SKM-1 treated with dmso at 0.1 percent for 144 hours (cell line): ENCODE data around the gene SLC10A7.
A peak's percentile ranks its signal among the peaks of the same experiment; 100 is the strongest.

Source experiments
- DNase-seq: peaks from one replicate; lab custom pipeline; 2025; ENCODE audit not compliant: unreplicated experiment; lab: John Stamatoyannopoulos, UW

SLC10A7 gene, protein sequence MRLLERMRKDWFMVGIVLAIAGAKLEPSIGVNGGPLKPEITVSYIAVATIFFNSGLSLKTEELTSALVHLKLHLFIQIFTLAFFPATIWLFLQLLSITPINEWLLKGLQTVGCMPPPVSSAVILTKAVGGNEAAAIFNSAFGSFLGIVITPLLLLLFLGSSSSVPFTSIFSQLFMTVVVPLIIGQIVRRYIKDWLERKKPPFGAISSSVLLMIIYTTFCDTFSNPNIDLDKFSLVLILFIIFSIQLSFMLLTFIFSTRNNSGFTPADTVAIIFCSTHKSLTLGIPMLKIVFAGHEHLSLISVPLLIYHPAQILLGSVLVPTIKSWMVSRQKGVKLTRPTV

DNA sequence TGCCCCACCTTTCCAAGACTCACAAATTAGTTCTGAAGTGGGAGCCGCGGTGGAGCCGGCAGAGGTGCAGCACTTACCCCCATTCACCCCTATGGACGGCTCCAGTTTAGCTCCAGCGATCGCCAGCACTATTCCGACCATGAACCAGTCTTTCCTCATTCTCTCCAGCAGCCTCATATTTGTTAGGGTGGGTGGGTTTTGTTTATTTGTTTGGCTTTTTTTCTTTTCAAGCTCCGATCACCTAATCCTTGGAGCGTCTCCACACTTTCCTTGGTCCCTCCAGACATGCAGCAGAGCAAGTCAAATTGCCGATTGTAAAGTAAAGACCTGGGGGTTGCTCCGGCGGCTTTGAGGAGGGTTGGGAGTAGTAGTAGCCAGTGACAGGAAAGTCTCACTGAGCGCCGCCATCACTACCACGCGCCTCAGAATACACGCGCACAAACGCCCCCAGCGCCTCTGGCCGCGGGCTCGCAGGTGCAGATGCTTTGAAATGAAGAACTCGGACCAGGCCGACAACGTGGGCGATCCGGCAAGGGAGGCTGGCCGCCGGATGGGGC, at the start of gene SLC10A7:
Gene SLC10A7 (minus strand): TSS at position 400 of the 557 bp plus-strand sequence. CDS start 223 bp downstream, at position 177.
- peak; percentile 76 for DNase-seq

DNA sequence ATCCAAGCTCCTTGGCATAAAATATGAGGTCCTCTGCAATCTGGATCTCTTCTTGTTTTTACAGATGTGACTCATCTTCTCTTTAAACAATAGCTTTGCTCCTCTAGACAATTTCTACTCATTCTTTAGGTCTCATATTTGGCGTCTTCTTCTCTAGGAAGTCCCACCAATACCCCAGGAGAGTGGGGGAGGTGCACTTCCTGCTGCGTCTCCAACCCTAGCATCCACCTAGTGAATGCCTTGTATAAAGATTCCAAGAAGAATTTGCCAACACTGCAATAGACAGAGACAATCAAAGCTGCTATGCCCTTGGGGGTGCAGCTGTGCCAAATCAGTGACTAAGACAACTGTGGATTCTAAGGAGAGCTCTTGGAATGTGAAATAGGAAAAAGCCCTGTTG, 45.7 kb upstream of the SLC10A7 start:
- DNase-seq, result no peak

DNA sequence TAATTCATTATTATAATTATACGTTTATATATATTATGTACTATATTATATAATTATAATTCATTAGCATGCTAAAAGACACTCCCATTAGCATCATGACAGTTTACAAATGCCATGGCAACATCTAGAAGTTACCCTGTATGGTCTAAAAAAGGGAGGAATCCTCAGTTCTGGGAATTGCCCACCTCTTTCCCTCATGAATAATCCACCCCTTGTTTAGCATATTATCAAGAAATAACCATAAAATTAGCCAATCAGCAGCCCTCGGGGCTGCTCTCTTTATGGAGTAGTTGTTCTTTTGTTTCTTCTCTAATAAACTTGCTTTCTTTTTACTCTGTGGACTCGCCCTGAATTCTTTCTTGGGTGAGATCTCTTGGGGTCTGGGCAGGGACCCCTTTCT, 42.8 kb upstream of the SLC10A7 start:
- no peak for DNase-seq

DNA sequence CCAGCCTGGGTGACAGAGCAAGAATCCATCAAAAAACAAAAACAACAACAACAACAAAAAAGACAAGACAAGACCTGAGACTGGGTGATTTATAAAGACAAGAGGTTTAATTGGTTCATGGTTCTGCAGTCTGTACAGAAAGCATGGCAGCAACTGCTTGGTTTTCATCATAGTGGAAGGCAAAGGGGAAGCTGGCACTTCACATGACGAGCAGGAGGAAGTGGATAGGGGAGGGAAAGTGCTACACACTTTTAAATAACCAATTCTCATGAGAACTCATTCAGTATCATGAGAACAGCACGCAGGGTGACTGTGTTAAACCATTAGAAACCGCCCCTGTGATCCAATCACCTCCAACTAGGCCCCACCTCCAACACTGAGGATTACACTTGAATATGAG, 28.4 kb upstream of the SLC10A7 start:
- DNase-seq, result peak; percentile 21

DNA sequence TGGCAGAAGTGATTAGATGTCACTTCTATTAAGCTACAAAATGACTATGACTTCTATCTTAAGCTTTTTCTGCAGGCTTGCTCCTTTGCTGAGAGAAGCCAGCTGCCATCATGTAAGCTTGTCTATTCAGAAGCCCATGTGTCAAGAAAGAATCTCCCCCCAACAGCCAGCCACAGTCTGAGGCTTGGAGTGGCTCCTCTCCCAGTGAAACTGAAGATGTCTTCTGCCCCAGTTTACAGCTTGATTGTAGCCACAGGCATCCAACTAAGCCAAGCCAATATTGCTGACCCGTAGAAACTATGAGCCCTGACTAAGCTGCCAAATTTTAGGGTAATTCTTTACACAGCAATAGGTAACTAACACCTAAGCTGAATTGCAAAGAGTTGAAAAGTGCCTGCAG, 26.7 kb upstream of the SLC10A7 start:
- DNase-seq, result no peak

DNA sequence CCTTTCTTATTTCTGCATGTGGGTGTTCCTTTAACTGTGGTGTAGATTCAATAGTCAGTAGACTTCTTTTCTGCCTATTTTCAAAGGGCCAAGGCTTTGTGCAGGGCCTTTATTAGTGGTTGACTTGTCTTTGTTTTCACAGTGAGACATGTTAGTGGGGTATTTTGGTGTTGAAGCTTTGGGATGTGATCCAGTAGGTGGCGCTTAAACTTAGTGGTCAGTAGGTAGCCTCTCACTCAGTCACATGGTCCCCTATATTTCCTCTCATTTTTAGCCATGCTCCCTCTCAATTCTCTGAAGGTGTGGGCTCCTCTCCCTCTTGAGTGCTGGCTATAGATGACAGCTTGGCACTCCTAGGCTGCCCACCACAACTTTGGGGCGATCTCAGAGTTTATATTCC, 23.4 kb upstream of the SLC10A7 start:
- DNase-seq, result peak; percentile 3

DNA sequence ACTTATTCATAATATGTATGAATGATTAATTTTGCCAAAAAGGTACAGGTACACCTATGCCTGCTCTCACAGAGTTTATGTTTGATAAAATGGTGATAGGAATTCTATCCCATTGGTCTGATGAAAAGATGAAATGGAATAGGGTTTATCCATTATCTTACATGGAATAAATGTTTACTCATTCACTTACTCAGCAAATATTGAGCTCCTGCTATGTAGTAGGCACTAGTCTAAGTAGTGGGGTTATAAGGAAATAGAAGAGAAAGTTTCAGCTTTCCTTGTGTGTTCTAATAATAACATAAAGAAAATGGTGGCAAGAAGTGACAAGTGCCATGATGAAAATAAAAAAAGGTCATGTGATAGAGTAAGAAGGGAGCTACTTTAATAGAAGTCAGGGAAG, 12.4 kb upstream of the SLC10A7 start:
- DNase-seq, result no peak

DNA sequence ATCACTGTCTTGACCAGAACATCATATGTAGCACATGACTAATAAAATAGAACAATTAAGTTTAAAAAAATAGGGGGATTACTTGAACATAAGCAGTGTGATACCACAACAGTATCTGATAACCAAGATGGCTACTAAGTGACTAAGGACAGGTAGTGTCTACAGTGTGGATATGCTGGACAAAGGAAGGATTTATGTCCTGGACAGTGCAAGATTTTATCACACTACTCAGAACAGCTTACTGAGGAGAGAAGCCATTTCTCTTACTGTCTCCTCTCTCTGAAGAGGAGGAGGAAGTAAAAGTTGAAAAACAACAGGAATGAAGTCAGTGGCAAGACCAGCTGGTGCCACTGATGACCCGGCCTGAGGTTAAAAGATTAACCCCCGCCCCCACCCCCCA, 4.0 kb upstream of the SLC10A7 start:
- no peak for DNase-seq

DNA sequence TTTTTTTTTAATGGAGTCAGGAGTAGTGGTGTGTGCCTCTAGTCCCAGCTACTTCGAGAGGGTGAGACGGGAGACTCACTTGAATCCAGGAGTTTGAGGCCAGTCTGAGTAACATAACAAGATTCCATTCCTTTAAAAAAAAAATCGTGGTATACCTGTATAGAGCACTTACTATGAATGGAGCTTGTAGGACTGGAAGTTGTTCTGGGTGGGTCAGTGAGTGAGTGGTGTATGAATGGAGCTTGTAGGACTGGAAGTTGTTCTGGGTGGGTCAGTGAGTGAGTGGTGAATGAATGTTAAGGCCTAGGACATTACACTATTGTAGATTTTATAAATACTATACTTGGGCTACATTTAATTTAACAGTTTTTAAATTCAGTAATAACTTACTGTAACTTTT, 2.9 kb upstream of the SLC10A7 start:
- DNase-seq, result no peak

DNA sequence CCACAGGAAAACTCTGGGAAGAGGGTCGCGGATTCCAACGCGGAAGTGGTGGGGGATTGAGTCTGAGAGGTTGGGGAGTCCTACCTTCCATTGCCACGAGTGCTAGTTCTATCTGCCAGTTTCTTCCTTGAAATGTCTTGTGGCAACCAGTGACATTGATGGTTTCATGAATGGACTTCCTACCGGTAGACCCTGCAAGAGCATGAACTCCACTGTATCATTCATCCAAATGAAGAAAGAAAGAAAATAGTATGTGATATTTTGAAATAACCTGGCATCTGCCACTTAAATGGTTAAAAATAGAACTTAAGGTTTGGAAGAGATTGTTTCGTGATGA, 1.1 kb upstream of the SLC10A7 start:
- peak; percentile 4 for DNase-seq

DNA sequence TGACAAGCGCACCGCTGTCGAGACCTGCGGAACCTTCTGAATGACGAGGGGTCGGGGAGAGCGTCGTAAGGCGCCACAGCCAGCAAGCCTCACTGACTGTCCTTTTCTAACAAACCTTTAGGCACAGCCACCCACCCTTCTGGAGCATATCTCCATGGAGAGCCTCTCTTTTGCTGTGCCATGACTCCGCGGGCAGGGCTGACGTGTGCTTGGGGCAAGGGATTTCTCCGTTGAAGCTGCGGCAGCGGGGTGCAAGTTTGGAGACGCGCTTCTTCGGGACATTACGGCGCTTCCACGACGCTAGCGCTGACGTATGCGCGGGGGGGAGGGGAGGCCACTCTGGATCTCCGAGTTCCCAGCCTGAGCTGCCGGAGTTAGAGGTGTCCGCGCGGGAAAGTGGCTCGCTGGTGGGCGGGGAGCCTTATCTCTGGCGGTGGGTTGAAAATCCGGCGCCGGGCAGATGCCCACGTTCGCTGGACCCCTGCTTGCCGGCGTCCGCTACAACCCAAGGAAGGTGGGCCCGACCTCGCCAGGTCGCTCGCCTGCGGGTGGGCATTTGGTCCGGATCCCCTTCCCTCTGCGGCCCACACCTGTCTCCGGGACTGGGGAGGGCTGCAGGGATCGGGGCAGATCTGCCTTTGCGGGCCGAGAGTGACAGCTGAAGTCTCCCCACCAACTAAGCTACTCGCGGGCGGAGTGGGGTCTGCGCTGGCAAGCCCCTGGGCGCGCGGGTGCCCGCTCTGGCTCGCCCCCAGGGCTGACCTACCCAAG, 543 bp upstream of the SLC10A7 start:
- peak; percentile 75 for DNase-seq

DNA sequence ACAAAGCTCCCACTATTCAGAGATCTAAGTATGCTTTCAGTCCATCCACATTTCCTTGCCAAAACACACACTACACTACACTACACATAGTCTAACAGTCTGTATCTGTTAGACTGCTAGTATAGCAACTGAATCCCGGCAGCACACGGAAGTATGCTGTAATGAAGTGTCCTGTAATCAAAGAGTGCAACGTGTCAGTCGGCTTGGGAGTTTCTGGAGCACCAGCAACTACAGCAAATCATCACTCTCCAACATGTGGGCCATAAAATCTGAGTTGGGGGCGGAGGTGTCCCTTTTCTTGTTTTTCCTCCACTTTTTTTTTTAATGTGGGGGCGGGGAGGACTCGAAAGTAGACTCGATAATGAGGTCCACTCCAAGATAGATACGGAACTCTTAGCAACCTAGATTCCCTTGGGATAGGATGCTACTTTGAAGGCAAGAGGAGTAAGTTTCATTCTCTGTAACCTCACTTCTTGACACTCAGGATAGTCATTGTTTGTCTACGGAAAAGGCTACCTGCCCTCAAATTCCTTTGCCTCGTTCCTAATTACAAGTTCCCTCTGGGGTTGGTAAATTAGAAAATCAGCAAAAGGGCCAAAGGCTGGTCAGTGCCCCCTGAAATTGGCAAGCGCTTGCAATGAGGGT, 722 bp downstream of the SLC10A7 start:
- peak; percentile 51 for DNase-seq

DNA sequence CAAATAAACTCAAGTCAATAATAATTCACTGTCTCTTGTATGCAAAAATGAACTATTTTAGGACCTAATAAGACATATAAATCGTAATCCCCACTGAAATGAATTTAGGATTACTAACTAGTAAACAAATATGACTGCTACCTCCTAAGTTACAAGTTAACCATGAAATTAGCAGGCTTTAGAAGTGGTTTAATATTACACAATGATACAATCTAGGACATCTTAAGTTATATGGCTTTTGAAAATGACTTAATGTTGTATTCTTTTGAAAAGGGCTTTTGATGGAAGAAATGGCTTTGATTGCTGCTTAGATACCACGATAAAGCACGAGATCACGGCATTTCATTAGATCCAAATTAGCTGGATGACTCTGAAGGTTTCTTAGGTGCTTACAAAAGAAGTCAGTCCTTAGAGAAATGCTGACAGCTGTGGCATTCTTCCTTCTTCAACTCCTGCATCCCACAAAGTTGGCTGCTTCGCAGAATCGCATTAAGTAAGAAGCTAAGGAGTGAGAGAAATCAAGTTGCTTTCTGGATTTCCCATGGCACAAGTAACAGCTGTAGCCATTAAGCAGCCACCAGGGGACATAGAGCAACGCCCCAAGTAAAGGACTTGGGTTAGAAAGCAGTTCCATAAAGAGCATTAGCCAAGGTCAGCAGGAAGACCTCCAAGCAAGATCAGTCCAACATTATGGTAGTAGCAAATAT, 6.9 kb downstream of the SLC10A7 start:
- DNase-seq, result no peak

DNA sequence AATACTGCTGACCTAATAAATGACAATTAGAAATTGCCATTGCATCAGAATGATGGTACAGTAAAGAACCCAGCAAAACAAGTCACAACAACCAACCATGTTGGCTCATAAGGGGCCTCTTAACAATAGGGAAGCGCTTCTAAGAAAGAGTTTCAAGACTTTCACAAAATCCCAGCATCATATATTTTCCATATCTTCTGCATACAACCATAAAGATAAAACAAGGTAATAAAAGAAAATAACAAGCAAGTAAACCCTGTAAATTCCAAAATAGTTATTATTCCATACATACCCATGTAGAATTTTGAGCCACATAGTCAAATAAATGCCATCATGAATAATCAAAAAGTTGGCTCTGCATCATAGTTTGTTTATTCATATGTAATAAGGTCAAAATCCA, 8.2 kb downstream of the SLC10A7 start:
- no peak for DNase-seq

DNA sequence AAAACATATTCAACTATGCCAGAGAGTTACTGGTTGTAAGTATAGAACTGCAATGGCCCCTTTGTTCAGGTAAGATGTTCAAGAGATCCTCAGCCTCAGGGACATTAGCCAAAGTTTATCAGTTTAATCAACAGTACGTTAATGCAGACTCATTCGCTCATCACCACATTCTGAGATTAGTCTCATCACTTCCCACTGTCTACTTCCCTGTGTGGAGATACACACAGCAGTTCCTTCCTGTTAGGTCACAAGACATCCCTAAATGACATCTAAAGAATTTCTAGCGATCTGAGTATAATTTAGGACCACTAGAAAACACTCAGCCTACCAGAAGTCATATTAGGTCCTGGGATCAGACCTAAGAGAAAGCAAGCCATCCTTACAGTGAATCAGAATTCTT, 10.4 kb downstream of the SLC10A7 start:
- DNase-seq, result no peak

DNA sequence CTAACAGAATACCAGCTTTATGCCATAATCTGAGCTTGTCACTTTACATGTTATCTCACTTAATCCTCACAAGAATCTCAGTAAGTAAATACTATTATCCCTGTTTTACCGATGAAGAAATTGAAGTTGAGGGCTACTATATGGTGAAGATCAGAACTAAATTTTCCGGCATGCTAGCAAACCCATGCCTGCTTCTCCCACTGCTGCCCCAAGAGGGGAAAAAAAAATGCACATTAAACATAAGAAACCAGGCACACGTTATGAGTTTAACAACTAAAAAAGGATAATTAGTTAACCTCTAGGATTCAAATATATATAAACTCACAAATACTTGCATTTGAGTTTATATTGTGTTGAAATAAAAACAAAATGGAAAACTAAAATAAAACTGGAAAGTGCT, 10.8 kb downstream of the SLC10A7 start:
- DNase-seq, result no peak

DNA sequence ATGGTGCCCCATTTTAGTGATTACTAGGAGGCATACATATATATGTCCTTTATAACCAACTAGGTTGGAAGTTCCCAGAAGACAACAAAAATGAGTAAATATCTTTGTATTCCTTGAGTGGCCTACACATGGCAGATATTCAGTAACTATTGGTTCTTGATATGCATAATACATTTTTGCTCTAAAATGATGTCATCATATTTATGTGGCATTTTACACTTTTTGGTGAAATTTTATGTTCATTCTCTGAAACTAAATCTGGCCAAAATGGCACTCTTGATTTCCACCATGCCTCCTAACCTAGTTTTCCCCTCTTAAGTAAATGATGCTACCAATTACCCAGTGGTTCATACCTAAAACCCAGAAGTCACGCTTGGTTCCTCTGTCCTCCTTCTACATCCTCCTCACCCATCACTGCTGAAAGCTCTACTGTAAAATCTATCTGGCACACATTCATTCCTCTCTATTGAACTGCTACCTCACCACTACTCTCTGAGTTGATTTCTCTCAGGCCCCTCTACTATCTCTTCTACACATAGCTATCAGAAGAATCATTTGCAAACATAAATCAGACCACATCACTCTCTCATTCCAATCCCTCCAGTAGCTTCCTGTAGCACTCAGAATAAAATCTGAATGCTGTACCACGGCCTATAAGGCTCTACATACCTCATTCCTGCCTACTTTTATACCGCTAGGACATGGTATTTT, 13.4 kb downstream of the SLC10A7 start:
- no peak for DNase-seq

DNA sequence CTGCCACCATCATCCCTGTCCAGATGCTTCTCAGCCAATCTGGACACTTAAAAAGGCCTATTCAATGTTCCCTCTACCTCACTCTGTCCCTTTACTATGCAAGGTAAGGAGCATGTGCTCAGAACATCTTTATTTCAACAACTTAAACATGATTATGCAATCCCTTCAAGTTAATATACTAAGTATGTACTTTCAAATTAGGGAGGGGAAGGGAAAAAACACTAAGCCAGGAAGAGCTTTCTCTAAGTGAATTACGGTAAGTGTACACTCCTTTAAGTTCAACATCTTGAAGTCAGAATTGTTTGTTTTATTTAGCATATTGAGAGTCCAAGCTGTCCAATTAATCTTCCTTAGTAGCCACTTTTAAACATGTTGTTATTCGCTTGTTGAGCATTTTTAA, 14.1 kb downstream of the SLC10A7 start:
- DNase-seq, result no peak

DNA sequence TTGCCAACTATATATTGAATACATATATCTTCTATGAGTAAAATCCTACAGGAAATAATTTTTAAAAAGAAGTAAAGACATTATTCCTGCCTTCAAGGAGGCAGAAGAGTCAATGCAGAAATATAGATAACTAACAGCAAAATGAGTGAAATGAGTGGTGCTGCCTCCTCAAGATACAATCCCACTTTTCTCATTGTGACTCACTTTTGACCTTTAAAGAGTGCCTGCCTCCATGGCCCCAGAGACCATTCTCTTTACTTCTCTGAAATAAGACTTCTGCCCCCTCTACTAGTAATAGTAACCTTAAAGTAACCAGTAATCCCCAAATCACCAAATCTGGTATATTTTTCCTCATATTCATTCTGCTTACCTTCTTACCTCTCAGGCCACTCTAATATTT, 15.5 kb downstream of the SLC10A7 start:
- no peak for DNase-seq

DNA sequence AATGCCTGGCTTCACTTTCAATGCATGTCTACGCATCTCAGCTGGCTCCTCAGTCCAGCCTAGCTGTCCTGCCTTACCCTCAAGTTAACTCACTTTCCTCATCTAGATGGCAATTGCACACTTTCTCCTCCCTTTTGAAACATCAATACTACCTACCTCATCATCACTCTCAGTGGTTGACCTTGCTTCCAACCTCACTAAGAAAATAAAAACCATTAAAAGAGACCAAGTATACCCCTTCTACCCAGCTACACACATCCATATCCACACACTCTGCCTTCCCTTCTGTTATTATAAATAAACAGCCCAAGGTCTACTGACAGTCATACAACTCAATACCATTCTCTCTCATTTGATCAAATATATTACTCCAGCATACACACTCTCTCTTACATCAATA, 21.5 kb downstream of the SLC10A7 start:
- DNase-seq, result no peak

DNA sequence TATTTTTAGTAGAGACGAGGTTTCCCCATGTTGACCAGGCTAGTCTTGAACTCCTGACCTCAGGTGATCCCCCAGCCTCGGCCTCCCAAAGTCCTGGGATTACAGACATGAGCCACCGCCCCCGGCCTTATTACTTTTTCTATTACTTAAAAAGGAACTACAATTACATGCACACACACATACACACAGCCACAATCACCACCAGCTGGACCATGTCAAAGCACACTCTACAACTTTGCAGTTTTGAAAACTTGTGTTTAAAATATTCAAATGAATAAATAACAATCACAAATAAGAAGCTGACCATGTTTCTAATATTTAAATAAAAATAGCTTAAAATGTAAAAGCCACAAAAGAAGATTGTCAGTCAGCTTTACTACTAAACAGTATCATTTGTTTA, 23.4 kb downstream of the SLC10A7 start:
- no peak for DNase-seq
